ENCODE data around the gene LPCAT3.

DNA sequence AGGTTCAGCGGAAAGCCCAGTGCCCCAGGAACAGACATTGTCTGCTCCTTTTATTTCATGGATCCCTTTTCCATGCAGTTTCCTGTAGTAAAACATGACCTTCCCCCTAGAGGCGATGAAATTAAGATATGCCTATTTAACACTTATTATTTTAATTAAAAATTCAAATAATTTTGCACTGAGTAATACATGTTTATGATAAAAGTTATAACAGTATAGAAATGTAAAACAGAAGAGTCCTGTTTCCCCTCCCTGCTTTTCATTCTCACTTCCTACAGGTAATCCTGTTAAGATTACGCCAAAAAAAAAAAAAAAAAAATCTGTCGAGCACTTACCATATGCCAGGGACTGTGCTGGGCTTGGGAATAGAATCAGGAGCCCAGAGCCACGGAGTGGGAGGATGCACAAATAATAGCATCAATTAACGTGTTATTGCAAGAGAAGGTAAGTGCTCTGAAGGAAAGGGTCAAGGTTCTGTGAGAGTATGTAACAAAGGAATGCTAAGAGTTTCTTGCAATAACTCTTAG is 830 bp upstream of the LPCAT3 start:
- TF ChIP-seq POLR2A (IDR thresholded peaks at IDR 0.05): no peak
- TF ChIP-seq, protein P1, sequence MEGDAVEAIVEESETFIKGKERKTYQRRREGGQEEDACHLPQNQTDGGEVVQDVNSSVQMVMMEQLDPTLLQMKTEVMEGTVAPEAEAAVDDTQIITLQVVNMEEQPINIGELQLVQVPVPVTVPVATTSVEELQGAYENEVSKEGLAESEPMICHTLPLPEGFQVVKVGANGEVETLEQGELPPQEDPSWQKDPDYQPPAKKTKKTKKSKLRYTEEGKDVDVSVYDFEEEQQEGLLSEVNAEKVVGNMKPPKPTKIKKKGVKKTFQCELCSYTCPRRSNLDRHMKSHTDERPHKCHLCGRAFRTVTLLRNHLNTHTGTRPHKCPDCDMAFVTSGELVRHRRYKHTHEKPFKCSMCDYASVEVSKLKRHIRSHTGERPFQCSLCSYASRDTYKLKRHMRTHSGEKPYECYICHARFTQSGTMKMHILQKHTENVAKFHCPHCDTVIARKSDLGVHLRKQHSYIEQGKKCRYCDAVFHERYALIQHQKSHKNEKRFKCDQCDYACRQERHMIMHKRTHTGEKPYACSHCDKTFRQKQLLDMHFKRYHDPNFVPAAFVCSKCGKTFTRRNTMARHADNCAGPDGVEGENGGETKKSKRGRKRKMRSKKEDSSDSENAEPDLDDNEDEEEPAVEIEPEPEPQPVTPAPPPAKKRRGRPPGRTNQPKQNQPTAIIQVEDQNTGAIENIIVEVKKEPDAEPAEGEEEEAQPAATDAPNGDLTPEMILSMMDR (IDR thresholded peaks at IDR 0.05): no peak

Measured in thyroid gland (tissue), 4 donors.